ENCODE measurements around the gene DCXR.

The DCXR gene

GRCh38 chr17:82000803-82001570 is 36.5 kb downstream of the DCXR start:
- DNase-seq (ENCODE audit: extremely low read depth in 1 of 2, low read depth in 1 of 2) = no peak

- no peak for DNase-seq (ENCODE audit: extremely low read depth in 1 of 2, low read depth in 1 of 2)
Measured at GRCh38 chr17:81999976-82000802, 37.3 kb downstream of the DCXR start.

- no peak for DNase-seq (ENCODE audit: extremely low read depth in 1 of 2, low read depth in 1 of 2)
Measured at GRCh38 chr17:81999587-81999975, 37.9 kb downstream of the DCXR start.

- DNase-seq (ENCODE audit: extremely low read depth in 1 of 2, low read depth in 1 of 2) = no peak
Measured at GRCh38 chr17:81998691-81999438, 38.6 kb downstream of the DCXR start.

- DNase-seq (ENCODE audit: extremely low read depth in 1 of 2, low read depth in 1 of 2) = no peak
Measured at GRCh38 chr17:81998212-81998611, 39.3 kb downstream of the DCXR start.

GRCh38 chr17:81996757-81997441 is 40.6 kb downstream of the DCXR start:
- no peak for DNase-seq (ENCODE audit: extremely low read depth in 1 of 2, low read depth in 1 of 2)

GRCh38 chr17:81996232-81996756 is 41.2 kb downstream of the DCXR start:
- no peak for DNase-seq (ENCODE audit: extremely low read depth in 1 of 2, low read depth in 1 of 2)

- no peak for DNase-seq (ENCODE audit: extremely low read depth in 1 of 2, low read depth in 1 of 2)
Measured at GRCh38 chr17:81995463-81996231, 41.9 kb downstream of the DCXR start.

GRCh38 chr17:81994593-81995462 is 42.7 kb downstream of the DCXR start:
- DNase-seq (ENCODE audit: extremely low read depth in 1 of 2, low read depth in 1 of 2) = no peak

- no peak for DNase-seq (ENCODE audit: extremely low read depth in 1 of 2, low read depth in 1 of 2)
Measured at GRCh38 chr17:81993729-81994592, 43.5 kb downstream of the DCXR start.

GRCh38 chr17:81992306-81993102 is 45.0 kb downstream of the DCXR start:
- no peak for DNase-seq (ENCODE audit: extremely low read depth in 1 of 2, low read depth in 1 of 2)

- DNase-seq (ENCODE audit: extremely low read depth in 1 of 2, low read depth in 1 of 2) = no peak
Measured at GRCh38 chr17:81991684-81992305, 45.7 kb downstream of the DCXR start.

- no peak for DNase-seq (ENCODE audit: extremely low read depth in 1 of 2, low read depth in 1 of 2)
Measured at GRCh38 chr17:81990836-81991683, 46.4 kb downstream of the DCXR start.

GRCh38 chr17:81987161-81987770 is 50.2 kb downstream of the DCXR start:
- DNase-seq (ENCODE audit: extremely low read depth in 1 of 2, low read depth in 1 of 2) = no peak

- no peak for DNase-seq (ENCODE audit: extremely low read depth in 1 of 2, low read depth in 1 of 2)
Measured at GRCh38 chr17:81986606-81987005, 50.9 kb downstream of the DCXR start.

Measured in activated CD8-positive, alpha-beta memory T cell treated with anti-CD3 and anti-CD28 coated beads for 1 hour (primary cell).